Activated CD4-positive, alpha-beta T cell treated with anti-CD3 and anti-CD28 coated beads, Interleukin-2, amount 50 U/mL, for 48 hours (primary cell): ENCODE data around the gene CHCHD6.

Experiments
- DNase-seq, 2 experiments: peaks; one replicate each; pipeline ENCODE4 v3.0.0-alpha.2; 2020

CHCHD6 gene

GRCh38 chr3:126900859-126901540 lies 197.0 kb downstream of the CHCHD6 start:
- no peak for DNase-seq

- DNase-seq: no peak
Measured at GRCh38 chr3:126901631-126902030, 197.6 kb downstream of the CHCHD6 start.

- DNase-seq: no peak
Measured at GRCh38 chr3:126903521-126903920, 199.5 kb downstream of the CHCHD6 start.

GRCh38 chr3:126907557-126907956 lies 203.5 kb downstream of the CHCHD6 start:
- DNase-seq: no peak

GRCh38 chr3:126908752-126909275 lies 204.8 kb downstream of the CHCHD6 start:
- no peak for DNase-seq

- no peak for DNase-seq
Measured at GRCh38 chr3:126910231-126910630, 206.2 kb downstream of the CHCHD6 start.

- peak; percentile 55 to 73 for DNase-seq
Measured at GRCh38 chr3:126911162-126912026, 207.4 kb downstream of the CHCHD6 start.

- DNase-seq: no peak
Measured at GRCh38 chr3:126912027-126912422, 208.0 kb downstream of the CHCHD6 start.

- DNase-seq: no peak
Measured at GRCh38 chr3:126912491-126913195, 208.6 kb downstream of the CHCHD6 start.

GRCh38 chr3:126913524-126913923 lies 209.5 kb downstream of the CHCHD6 start:
- peak in 1 of 2 experiments; percentile 6 for DNase-seq

GRCh38 chr3:126914226-126914625 lies 210.2 kb downstream of the CHCHD6 start:
- no peak for DNase-seq

GRCh38 chr3:126915015-126915414 lies 211.0 kb downstream of the CHCHD6 start:
- no peak for DNase-seq

- DNase-seq: no peak
Measured at GRCh38 chr3:126916546-126916945, 212.5 kb downstream of the CHCHD6 start.

- no peak for DNase-seq
Measured at GRCh38 chr3:126917232-126917804, 213.3 kb downstream of the CHCHD6 start.

- no peak for DNase-seq
Measured at GRCh38 chr3:126918355-126918821, 214.3 kb downstream of the CHCHD6 start.

GRCh38 chr3:126921085-126921824 lies 217.2 kb downstream of the CHCHD6 start:
- DNase-seq: no peak

GRCh38 chr3:126922466-126922865 lies 218.4 kb downstream of the CHCHD6 start:
- no peak for DNase-seq

GRCh38 chr3:126923423-126923822 lies 219.4 kb downstream of the CHCHD6 start:
- no peak for DNase-seq

- no peak for DNase-seq
Measured at GRCh38 chr3:126923895-126924294, 219.9 kb downstream of the CHCHD6 start.

GRCh38 chr3:126924458-126924857 lies 220.4 kb downstream of the CHCHD6 start:
- DNase-seq: no peak

GRCh38 chr3:126925411-126926171 lies 221.6 kb downstream of the CHCHD6 start:
- DNase-seq: no peak
